Activated naive CD4-positive, alpha-beta T cell treated with Interleukin-2 at 50 U/mL for 16 hours (primary cell): Measurements from ENCODE around the gene TPK1.
A peak's percentile ranks its signal among the peaks of the same experiment; 100 is the strongest.
"Not testable (repeated sequence)": the region's sequence is repeated elsewhere in the genome, so short reads cannot be mapped to it uniquely, and the experiment has no call there.

Experiments used
- DNase-seq: peaks from one replicate; pipeline ENCODE4 v3.0.0-alpha.2; 2020

TPK1 gene

DNA sequence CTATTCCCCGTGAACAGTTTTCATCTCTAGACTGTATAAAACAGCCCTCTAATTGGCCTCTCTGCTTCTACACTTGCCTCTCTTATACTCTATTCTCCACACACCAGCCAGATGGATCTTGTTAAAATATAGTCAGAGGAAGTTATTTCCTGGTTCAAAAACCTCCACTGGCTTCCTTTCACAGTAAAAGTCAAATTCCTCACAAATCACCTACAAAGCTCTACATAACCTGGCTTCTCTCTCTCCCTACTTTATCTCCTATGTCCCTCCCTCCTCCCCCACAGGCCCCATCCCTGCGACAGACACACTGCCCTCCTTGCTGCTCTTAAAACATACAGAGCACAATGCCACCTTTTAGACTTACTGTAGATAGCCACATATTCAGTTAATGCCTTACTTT lies 60.1 kb downstream of the TPK1 start:
- no peak for DNase-seq

DNA sequence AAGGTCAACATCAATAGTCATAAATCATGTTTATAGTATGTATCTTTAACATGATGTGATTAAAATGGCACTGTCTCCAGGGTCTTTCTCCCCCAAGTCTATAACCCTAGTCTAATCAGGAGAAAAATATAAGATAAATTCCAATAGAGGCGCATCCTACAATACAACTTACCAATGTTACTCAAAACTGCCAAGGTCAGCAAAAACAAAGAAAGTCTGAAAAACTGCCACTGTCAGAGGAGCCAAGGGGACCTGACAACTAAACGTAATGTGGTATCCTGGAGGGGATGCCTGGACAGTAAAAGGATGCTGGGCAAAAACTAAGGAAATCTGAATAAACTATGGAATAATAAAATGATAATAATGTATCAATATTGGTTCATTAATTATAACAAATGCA lies 63.9 kb downstream of the TPK1 start:
- no peak for DNase-seq

- no peak for DNase-seq
Measured at GRCh38 chr7:144771174-144771573, 64.7 kb downstream of the TPK1 start.

GRCh38 chr7:144769352-144769751 lies 66.5 kb downstream of the TPK1 start:
- DNase-seq, result no peak

GRCh38 chr7:144768633-144769032 lies 67.2 kb downstream of the TPK1 start:
- DNase-seq, result no peak

GRCh38 chr7:144763291-144763690 lies 72.6 kb downstream of the TPK1 start:
- DNase-seq, result no peak

- no peak for DNase-seq
Measured at GRCh38 chr7:144762853-144763252, 73.0 kb downstream of the TPK1 start.

DNA sequence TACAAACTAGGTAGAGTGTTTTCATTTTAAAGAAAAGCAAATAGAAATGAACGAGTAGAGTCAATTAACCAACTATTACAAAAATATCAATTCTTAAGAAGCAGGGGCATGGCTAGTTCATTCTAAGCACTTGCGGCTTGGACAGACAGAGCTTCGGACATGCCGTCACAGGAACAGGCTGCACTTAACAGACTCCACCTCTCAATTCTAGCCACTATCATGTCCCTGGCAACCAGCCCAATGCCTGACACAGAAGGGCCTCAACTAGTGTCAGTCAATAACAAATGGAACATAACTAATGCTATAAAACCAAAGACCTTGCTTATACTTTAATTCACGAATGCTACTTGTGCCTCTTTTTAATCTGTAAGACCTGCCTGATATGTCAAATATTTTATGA lies 74.4 kb downstream of the TPK1 start:
- no peak for DNase-seq

DNA sequence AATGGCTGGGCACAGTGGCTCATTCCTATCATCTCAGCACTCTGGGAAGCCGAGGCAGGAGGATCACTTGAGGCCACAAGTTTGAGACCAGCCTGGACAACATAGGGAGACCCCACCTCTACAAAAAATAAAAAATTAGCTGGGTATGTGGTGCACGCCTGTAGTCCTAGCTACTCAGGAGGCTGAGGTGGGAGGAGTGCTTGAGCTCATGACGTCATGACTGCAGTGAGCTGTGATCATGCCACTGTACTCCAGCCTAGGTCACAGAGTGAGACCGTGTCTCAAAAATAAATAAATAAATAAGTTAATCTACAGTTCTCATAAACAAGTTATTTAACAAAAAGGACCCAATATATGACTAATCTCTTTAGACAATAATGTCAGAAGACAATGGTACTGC lies 76.2 kb downstream of the TPK1 start:
- no peak for DNase-seq

- DNase-seq, result no peak
Measured at GRCh38 chr7:144747936-144748335, 87.9 kb downstream of the TPK1 start.

DNA sequence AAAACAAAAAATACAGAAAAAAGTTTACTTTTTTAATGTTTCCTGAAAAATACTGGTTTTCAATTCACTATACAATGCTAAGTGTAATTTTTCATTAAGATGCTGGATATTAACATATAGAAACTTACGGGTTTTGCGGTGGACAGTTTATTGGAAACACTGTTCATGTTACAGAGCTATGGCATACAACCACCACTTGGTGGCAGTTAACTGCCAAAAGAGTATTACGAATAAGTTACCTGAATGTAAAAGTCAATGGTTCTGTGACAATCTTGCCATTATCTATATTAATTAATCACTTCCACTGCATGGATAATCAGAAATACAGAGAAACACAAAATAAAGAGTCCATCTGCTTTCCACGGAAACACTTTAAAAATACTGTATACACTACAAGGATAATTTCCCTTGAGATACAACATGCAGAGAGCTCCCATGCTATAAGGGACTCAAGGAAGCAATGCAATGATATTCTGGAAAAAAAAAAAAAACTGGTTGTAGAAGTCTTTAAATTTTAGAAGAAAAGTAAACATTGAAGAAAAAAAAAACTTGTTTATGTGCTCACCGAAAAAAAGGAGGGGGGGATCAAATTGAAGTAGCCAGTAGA lies 97.0 kb downstream of the TPK1 start:
- DNase-seq, result peak; percentile 4

DNA sequence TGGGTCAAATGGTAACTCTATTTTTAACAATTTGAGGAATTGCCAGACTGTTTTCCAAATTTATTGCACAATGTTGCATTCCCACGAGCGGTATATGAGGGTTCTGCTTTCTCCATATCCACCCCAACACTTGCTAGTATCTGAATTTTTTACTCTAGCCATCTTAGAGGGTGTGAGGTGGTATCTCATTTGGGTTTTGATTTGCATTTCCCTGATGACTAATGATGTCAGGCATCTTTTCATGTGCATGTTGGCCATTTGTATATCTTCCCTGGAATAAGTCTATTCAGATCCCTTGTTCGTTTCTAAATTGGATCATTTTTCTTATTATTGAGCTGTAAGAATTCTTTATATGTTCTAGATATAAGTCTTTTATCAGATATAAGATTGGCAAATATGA lies 97.7 kb downstream of the TPK1 start:
- DNase-seq, result no peak

DNA sequence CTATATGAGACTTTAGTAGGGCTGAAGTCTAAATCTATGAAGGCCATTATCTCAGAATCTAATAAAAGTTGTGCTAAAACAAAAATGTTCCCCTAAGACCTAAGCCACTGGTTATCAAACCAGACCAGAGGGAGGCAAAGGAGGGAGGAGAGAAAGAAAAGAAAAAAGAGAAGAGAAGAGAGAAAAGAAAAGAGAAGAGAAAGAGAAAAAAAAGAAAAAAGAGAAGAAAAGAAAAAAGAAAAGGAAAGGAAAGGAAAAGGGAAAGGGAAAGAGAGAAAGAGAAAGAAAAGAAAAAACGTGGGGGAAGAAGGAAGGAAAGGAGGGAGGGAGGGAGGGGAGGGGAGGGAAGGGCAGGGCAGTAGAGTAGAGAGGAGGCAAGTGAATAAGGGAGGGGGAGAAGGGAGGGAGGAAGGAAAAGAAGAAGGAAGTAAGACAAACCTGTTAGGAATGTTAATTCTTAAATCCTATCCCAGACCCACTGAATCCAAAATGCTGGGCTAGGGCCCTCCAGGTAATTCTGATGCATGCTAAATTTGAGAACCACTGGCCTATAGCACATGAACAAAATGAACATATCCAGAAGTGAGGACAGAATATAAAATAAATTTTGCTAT lies 98.9 kb downstream of the TPK1 start:
- DNase-seq, result no peak

DNA sequence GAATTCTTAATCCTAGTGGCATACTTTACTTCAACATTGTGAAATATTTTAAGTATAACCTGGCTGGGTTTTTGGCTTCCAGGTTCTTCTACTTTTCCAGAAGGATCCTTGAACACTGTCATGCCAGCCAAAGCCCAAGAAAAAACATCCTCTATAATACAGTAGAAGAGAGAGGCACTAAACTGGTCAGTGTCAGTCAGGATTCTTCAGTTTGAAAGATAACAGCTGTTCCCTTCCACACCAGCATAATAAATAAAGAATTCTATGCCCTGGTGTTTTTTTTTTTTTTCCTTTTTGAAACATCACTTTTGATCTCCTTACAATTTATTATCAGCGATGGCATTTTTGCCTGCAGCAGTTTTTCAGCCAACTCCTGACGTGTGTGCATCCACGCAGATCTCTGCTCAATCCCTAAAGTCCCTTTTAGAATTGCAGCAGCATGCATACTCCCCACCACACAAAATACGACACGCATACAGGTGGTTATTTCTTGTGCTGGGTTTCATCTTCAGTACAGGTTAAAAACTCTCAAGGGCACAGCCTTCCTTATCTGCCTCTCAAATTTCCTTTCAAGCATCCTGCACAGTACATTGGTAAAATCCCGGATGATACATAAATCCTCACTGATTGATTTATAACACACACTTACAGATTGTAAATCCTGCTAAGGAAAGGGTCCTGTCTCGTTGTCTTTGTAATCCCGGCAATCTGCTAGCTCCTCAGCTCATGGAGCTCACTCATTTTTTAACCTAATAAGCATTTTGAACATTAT lies 100.2 kb downstream of the TPK1 start:
- no peak for DNase-seq

DNA sequence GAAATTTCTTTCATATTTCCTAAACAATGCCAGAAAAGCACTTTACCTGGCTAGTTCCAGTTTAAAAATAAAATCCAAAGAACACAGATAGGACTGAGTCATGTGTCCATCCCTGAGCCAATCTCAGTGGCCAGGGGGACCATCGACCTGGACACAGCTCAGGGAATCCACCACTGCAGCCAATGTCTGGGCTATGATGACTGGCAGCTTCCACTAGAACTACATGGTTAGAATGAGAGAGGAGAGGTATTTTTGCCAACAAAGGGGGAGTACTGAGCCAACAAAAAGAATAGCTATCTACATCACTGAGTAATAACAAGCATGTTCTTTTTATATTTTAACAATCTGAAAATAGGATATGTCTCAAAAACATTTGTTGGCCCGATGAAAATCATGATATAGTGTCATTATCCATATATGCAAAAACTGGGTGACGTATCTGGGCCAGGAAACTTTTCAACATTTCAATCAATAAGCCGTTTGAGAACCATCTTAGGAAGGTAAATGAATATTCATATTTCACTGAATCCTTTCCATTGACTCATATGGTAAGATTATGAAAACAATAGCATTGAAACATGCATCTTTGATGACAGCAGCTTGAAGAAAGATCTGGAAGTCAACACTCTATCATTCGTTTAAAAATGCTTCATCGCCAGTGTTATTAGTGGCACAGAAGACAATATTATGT lies 104.0 kb downstream of the TPK1 start:
- no peak for DNase-seq

- DNase-seq, result no peak
Measured at GRCh38 chr7:144730224-144730623, 105.6 kb downstream of the TPK1 start.

GRCh38 chr7:144729226-144729625 lies 106.6 kb downstream of the TPK1 start:
- no peak for DNase-seq

DNA sequence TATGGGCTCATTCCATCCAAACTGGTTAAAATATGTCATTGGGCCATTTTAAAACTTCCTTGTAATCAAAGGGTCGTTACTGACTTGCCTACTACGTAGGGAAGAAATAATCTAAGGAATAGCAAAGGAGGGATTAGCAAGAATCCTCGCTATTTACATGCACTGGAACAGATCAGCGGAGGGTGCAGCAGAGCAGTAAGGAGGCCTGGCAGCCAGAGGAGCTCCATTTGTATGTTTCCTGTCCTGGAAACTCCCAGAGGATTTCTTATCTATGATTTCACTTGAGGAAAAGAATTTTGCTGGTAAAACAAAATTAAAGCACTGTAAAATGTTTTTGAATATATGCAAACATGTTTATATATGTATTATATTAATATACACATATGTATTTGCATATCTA lies 107.3 kb downstream of the TPK1 start:
- no peak for DNase-seq

- not testable (repeated sequence) for DNase-seq
Measured at GRCh38 chr7:144726840-144727239, 109.0 kb downstream of the TPK1 start.

- DNase-seq, result no peak
Measured at GRCh38 chr7:144725070-144725469, 110.8 kb downstream of the TPK1 start.

DNA sequence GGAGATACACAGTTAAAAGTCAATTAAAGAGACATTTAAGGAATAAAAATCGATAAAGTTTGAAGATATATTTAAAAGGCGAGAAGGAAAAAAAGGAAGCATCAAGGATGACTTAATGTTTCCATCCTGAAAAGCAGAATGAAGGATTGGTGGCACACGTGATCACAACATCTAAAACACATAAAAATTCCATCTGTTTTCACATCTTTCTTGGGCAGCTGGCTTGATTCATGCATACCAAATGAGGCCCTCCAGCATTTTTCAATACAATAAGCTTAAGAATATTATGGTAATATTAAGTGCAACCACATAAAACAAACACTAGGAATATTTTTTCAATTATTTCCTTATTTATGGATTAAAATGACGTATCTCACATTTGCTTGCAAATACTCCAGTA lies 112.6 kb downstream of the TPK1 start:
- no peak for DNase-seq

- DNase-seq, result no peak
Measured at GRCh38 chr7:144720710-144721109, 115.1 kb downstream of the TPK1 start.

GRCh38 chr7:144720149-144720548 lies 115.7 kb downstream of the TPK1 start:
- no peak for DNase-seq

GRCh38 chr7:144717720-144718119 lies 118.1 kb downstream of the TPK1 start:
- DNase-seq, result no peak
